ENCODE measurements around the gene MACF1.

MACF1 gene

DNA sequence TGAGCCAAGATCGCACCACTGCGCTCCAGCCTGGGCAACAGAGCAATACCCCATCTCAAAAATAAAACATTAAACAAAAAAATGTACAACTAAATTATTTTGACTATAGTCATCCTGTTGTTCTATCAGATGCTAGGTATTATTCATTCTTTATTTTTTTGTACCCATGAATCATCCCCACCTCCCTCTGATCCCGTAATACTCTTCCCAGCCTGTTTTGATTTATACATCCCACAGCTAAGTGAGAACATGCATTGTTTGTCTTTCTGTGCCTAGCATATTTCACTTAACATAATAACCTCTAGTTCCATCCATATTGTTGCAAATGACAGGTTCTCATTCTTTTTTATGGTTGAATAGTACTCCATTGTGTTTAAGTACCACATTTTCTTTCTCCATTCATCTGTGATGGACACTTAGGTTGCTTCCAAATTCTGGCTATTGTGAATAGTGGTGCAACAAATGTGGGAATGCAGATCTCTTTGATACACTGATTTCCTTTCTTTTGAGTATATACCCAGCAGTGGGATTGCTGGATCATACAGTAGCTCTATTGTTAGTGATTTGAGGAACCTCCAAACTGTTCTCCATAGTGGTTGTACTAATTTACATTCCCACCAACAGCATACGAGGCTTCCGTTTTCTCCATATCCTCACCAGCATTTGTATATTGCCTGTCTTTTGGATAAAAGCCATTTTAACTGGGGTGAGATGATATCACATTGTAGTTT lies 84.4 kb downstream of the MACF1 start:
- no peak for DNase-seq (ENCODE audit: low spot score)
- TF ChIP-seq, protein P1, sequence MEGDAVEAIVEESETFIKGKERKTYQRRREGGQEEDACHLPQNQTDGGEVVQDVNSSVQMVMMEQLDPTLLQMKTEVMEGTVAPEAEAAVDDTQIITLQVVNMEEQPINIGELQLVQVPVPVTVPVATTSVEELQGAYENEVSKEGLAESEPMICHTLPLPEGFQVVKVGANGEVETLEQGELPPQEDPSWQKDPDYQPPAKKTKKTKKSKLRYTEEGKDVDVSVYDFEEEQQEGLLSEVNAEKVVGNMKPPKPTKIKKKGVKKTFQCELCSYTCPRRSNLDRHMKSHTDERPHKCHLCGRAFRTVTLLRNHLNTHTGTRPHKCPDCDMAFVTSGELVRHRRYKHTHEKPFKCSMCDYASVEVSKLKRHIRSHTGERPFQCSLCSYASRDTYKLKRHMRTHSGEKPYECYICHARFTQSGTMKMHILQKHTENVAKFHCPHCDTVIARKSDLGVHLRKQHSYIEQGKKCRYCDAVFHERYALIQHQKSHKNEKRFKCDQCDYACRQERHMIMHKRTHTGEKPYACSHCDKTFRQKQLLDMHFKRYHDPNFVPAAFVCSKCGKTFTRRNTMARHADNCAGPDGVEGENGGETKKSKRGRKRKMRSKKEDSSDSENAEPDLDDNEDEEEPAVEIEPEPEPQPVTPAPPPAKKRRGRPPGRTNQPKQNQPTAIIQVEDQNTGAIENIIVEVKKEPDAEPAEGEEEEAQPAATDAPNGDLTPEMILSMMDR (IDR thresholded peaks at IDR 0.05; ENCODE audit: extremely low read depth, insufficient read depth, missing control alignments) = no peak
- in situ Hi-C loops (cut with MboI; ENCODE audit: low pct_unique_long_range_greater_than_20kb, low sequenced_read_pairs, unreplicated experiment) = no loop called here

DNA sequence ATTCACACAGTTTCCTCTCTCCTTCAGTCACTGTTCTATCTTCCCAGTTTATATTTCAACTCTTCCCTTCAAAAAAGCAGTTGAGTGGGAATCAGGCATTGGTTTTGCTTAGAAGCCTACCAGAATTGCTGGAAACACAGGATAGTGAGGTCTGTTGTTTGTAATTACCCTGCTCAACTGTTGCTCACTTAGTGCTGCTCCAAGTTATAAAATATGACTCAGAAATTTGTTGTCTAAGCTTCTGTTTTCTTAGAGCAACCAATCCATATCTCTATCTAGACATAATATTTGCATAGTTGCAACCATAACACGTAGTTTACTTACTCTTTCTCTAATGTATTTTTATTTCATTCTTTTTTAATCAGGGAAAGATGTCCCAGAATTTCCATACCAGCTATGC lies 87.9 kb downstream of the MACF1 start:
- in situ Hi-C loops (cut with MboI; ENCODE audit: low pct_unique_long_range_greater_than_20kb, low sequenced_read_pairs, unreplicated experiment) = no loop called here
- DNase-seq (ENCODE audit: low spot score) = no peak
- TF ChIP-seq, protein P1 (IDR thresholded peaks at IDR 0.05; ENCODE audit: extremely low read depth, insufficient read depth, missing control alignments) = no peak

DNA sequence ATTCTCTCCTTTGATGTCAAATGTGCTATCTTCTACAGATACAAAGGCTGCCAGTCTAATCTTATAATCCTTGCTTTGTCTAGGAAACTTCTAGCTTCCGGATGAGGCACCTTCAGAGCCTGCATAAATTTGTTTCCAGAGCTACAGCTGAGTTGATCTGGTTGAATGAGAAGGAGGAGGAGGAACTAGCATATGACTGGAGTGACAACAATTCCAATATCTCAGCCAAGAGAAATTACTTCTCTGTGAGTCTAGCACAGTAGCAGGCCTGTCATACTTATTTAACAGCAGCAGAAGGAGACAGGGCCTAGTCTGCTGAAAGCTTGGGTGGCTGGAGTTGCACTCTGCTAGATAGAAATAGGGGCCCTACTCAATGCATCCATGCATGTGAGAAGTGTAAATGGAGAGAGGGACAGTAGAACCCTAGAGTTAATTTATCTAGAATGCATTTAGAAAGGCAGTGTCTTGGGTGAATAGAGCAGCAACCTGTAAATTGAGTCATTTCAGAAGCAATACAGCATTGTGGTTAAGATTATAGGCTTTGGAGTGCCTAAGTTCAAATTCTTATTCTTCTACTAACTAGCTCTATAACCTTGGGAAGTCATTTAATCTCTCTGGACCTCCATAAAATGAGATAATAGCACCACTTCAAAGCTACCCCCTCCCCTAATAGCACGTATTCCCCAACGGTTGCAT lies 89.0 kb downstream of the MACF1 start:
- DNase-seq (ENCODE audit: low spot score) = no peak
- TF ChIP-seq, protein P1 (IDR thresholded peaks at IDR 0.05; ENCODE audit: extremely low read depth, insufficient read depth, missing control alignments) = no peak
- in situ Hi-C loops (cut with MboI; ENCODE audit: low pct_unique_long_range_greater_than_20kb, low sequenced_read_pairs, unreplicated experiment) = no loop called here

DNA sequence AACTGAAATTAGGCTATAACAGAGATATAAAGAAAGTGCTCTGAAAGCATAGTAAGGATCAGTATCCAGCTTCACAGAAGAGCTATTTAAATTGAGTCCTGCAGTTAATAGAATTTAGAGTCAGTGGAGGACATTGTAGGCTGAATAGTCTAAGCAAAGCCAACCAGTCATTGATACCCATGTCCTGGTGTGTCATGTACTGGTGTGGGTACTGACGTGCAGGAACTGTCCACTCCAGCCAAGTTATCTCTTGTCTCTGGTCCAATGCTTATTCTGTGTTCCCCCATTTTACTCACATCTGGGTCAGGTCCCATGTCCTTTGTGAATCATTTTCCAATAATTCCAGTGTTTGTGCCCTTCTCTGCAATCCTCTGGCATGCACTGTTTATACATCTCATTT lies 90.0 kb downstream of the MACF1 start:
- TF ChIP-seq, protein P1 (IDR thresholded peaks at IDR 0.05; ENCODE audit: extremely low read depth, insufficient read depth, missing control alignments) = no peak
- no peak for DNase-seq (ENCODE audit: low spot score)
- in situ Hi-C loops (cut with MboI; ENCODE audit: low pct_unique_long_range_greater_than_20kb, low sequenced_read_pairs, unreplicated experiment) = no loop called here

DNA sequence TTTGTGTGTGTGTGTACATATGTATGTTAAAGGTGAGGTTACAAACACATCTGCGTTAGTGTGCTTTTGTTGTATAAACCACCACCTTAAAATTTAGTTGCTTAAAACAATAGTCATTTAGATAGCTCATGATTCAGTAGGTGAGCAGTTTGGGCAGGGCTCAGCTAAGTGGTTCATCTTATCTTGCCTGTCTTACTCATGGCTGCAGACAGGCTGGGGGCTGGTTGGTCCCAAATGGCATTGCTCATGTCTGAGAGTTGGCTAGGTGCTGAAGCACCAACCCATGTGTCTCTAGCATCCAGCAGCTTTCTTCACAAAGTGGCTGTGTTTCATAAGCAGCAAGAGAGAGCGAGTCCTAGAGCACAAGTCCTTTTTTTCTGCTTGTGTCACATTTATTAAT lies 91.4 kb downstream of the MACF1 start:
- in situ Hi-C loops (cut with MboI; ENCODE audit: low pct_unique_long_range_greater_than_20kb, low sequenced_read_pairs, unreplicated experiment) = no loop called here
- TF ChIP-seq, protein P1 (IDR thresholded peaks at IDR 0.05; ENCODE audit: extremely low read depth, insufficient read depth, missing control alignments) = no peak
- no peak for DNase-seq (ENCODE audit: low spot score)

DNA sequence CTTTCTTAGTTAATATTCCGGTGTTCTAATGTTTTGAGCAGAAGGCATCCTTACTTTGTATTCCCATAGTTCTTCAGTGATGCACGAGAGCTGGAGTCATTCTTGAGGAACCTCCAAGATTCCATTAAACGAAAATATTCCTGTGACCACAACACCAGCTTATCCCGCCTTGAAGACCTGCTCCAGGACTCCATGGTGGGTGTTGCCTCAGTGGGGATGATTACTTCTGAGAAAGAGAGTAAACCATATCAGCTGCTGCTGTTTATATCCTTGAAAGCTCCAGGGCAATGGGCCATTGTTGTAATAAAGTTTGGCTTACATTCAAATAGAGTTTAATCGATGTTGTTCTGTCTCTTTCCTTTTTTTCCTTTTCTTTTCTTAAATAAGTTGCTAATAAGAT lies 93.1 kb downstream of the MACF1 start:
- TF ChIP-seq, protein P1 (IDR thresholded peaks at IDR 0.05; ENCODE audit: extremely low read depth, insufficient read depth, missing control alignments) = no peak
- in situ Hi-C loops (cut with MboI; ENCODE audit: low pct_unique_long_range_greater_than_20kb, low sequenced_read_pairs, unreplicated experiment) = no loop called here
- DNase-seq (ENCODE audit: low spot score) = no peak
